Stomach (tissue), 9 donors: ENCODE measurements around the gene MND1. TPM values are rescaled to one million over a fixed set of nuclear protein-coding genes. Genes with fewer than 3 reads are reported as not detected.

Experiments used
- DNase-seq, 2 donors: peaks; one replicate each; pipeline versions ENCODE4 v3.0.0 to v3.0.0-alpha.2; 2013 to 2019
- H3K27ac ChIP-seq, 5 donors: fragments of 200-600 bp in 4 of 5; sonication (generic) in 4 of 5; one replicate each; pipeline ENCODE4 v1.5.1; 2013 to 2019; ENCODE audit warnings: mild to moderate bottlenecking in 1 of 5, moderate library complexity in 1 of 5
- H3K27me3 ChIP-seq, 3 donors: fragments of 200-600 bp; sonication (generic); one replicate each; pipeline ENCODE4 v1.5.1; 2017 to 2019; ENCODE audit warnings: mixed run types in 1 of 3
- H3K36me3 ChIP-seq, 4 donors: fragments of 200-600 bp; sonication (generic); 1 replicate in 3 of 4; 2 replicates in 1 of 4; pipeline ENCODE4 v1.5.1; 2016 to 2019
- H3K4me1 ChIP-seq, 4 donors: fragments of 200-600 bp; sonication (generic); one replicate each; pipeline ENCODE4 v1.5.1; 2016 to 2019
- H3K4me3 ChIP-seq, 4 donors: fragments of 200-600 bp; sonication (generic) in 3 of 4; one replicate each; pipeline ENCODE4 v1.5.1; 2016 to 2019; ENCODE audit warnings: mild to moderate bottlenecking in 1 of 4
- H3K9me3 ChIP-seq, 4 donors: fragments of 200-600 bp; sonication (generic); one replicate each; pipeline ENCODE4 v1.5.1; 2016 to 2019
- CTCF ChIP-seq, 7 experiments: fragments of 450-650 bp in 4 of 7; fragments of 200-600 bp in 3 of 7; sonication (generic) in 3 of 7; IDR thresholded peaks; one replicate each; pipeline ENCODE4 v1.5.1; 2016 to 2019; ENCODE audit warnings: antibody characterized with exemption in 7 of 7, control low read depth in 2 of 7, mild to moderate bottlenecking in 1 of 7
- EP300 ChIP-seq: sonication (generic); formaldehyde crosslinking; IDR thresholded peaks from one replicate; pipeline ENCODE4 v1.6.1; 2017; ENCODE audit warnings: antibody characterized with exemption
- POLR2A ChIP-seq, 4 donors: fragments of 450-650 bp; IDR thresholded peaks; one replicate each; pipeline ENCODE4 v1.6.1; 2016; ENCODE audit warnings: antibody characterized with exemption in 4 of 4, control low read depth in 2 of 4, mild to moderate bottlenecking in 1 of 4, moderate library complexity in 1 of 4
- POLR2AphosphoS5 ChIP-seq, 3 donors: sonication (generic); formaldehyde crosslinking; IDR thresholded peaks; one replicate each; pipeline ENCODE4 v1.6.1; 2016; ENCODE audit warnings: antibody characterized with exemption in 3 of 3
- WGBS, 5 donors: extraction: QIAGEN DNeasy Blood & Tissue Kit in 3 of 5; methylation state at CpG; one replicate each; pipeline versions ENCODE4 v1.1.5 to v1.1.7; 2013 to 2018; 5-methylcytosine and 5-hydroxymethylcytosine counted together
- intact Hi-C: fragments of 100-400 bp; cut with DNase I; formaldehyde crosslinking; loops from one replicate; pipeline ENCODE4 v1.15.1; 2023; ENCODE audit warnings: low total_unique reads
- polyA plus RNA-seq, 3 donors: library from polyadenylated mRNA; stranded (reverse); fragments of 200-250 nt; gene quantifications; one replicate each; pipeline ENCODE4 v1.2.3, GENCODE V29; 2013
- total RNA-seq, 5 donors: library from RNA; depleted of rRNA; stranded (reverse); fragments of >200 nt; gene quantifications; one replicate each; pipeline versions ENCODE4 v1.1.0 to v1.2.3, GENCODE V29; 2014 to 2016
- donor health status: healthy with polysubstance abuse.
- donor health status: Bipolar disorder and iron deficiency.
- donor health status: healthy.

Gene MND1
- total and polyA plus RNA-seq, 8 donors = 1.1 to 5.9 (median 4.4) TPM; not detected in 3

- no peaks in the 10 kb centered on the region for H3K36me3 ChIP-seq
- DNase-seq = no peak
- no peaks in the 10 kb centered on the region for H3K4me1 ChIP-seq
- TF ChIP-seq POLR2AphosphoS5 (IDR thresholded peaks at IDR 0.05) = no peak
- TF ChIP-seq POLR2A (IDR thresholded peaks at IDR 0.05) = no peak
- TF ChIP-seq CTCF (IDR thresholded peaks at IDR 0.05) = no peak
- no peak for TF ChIP-seq EP300
- no peaks in the 10 kb centered on the region for H3K27me3 ChIP-seq
- 67 to 89% (median 81%) methylated on average over 1 of the region's 1 CpG for WGBS, 5 donors
- intact Hi-C loops = no loop called here
- H3K27ac ChIP-seq = no peak overlapping the region
- H3K4me3 ChIP-seq = no peak overlapping the region
- peaks cover 0 to 4% (median 0%) of the 10 kb centered on the region in 4 donors for H3K9me3 ChIP-seq
Measured at GRCh38 chr4:153375303-153375702, 30.8 kb downstream of the MND1 start.

- no peak for TF ChIP-seq POLR2A (IDR thresholded peaks at IDR 0.05)
- no peak for TF ChIP-seq POLR2AphosphoS5 (IDR thresholded peaks at IDR 0.05)
- no peak for TF ChIP-seq EP300
- TF ChIP-seq CTCF (IDR thresholded peaks at IDR 0.05) = no peak
- H3K27ac ChIP-seq = no peak overlapping the region
- DNase-seq = peak in 1 of 2 donors; percentile 35
- H3K27me3 ChIP-seq = no peaks in the 10 kb centered on the region
- no peak overlapping the region for H3K4me3 ChIP-seq
- no peaks in the 10 kb centered on the region for H3K36me3 ChIP-seq
- H3K4me1 ChIP-seq = no peaks in the 10 kb centered on the region
- no peaks in the 10 kb centered on the region for H3K9me3 ChIP-seq
- 74 to 89% (median 80%) methylated on average over 4 of the region's 4 CpGs for WGBS, 5 donors
- intact Hi-C loops = no loop called here
Measured at GRCh38 chr4:153383131-153383530, 38.6 kb downstream of the MND1 start.

- Histone ChIP-seq H3K4me3 (no peak overlapping the region), H3K4me1 (no peaks in the 10 kb centered on the region), H3K36me3 (no peaks in the 10 kb centered on the region), H3K27ac (no peak overlapping the region), H3K9me3 (no peaks in the 10 kb centered on the region), H3K27me3 (no peaks in the 10 kb centered on the region)
- 90 to 100% (median 100%) methylated on average over 1 of the region's 1 CpG for WGBS, 5 donors
- DNase-seq = no peak
- intact Hi-C loops = no loop called here
- TF ChIP-seq EP300 (no peak), POLR2AphosphoS5 (IDR thresholded peaks at IDR 0.05) (no peak), CTCF (IDR thresholded peaks at IDR 0.05) (no peak), POLR2A (IDR thresholded peaks at IDR 0.05) (no peak)
Measured at GRCh38 chr4:153384160-153384559, 39.7 kb downstream of the MND1 start.

GRCh38 chr4:153385784-153386183 lies 41.3 kb downstream of the MND1 start:
- H3K4me1 ChIP-seq = no peaks in the 10 kb centered on the region
- H3K9me3 ChIP-seq = no peaks in the 10 kb centered on the region
- 77 to 94% (median 90%) methylated on average over 2 of the region's 2 CpGs for WGBS, 5 donors
- no peak overlapping the region for H3K4me3 ChIP-seq
- H3K36me3 ChIP-seq = no peaks in the 10 kb centered on the region
- H3K27me3 ChIP-seq = no peaks in the 10 kb centered on the region
- no peak for DNase-seq
- intact Hi-C loops = no loop called here
- TF ChIP-seq EP300 = no peak
- TF ChIP-seq CTCF (IDR thresholded peaks at IDR 0.05) = no peak
- no peak for TF ChIP-seq POLR2A (IDR thresholded peaks at IDR 0.05)
- no peak for TF ChIP-seq POLR2AphosphoS5 (IDR thresholded peaks at IDR 0.05)
- no peak overlapping the region for H3K27ac ChIP-seq
